Testis (tissue), 2 donors: ENCODE measurements around the gene MARK2.

Experiments
- CTCF ChIP-seq, 3 experiments: fragments of 450-650 bp in 2 of 3; fragments of 200-600 bp in 1 of 3; sonication (generic) in 1 of 3; IDR thresholded peaks; one replicate each; pipeline ENCODE4 v1.5.1; 2016 to 2019; ENCODE audit warnings: antibody characterized with exemption in 3 of 3, mild to moderate bottlenecking in 2 of 3, moderate library complexity in 1 of 3
- POLR2A ChIP-seq: fragments of 450-650 bp; IDR thresholded peaks from one replicate; pipeline ENCODE4 v1.6.1; 2017; ENCODE audit warnings: antibody characterized with exemption, mild to moderate bottlenecking, moderate library complexity

DNA sequence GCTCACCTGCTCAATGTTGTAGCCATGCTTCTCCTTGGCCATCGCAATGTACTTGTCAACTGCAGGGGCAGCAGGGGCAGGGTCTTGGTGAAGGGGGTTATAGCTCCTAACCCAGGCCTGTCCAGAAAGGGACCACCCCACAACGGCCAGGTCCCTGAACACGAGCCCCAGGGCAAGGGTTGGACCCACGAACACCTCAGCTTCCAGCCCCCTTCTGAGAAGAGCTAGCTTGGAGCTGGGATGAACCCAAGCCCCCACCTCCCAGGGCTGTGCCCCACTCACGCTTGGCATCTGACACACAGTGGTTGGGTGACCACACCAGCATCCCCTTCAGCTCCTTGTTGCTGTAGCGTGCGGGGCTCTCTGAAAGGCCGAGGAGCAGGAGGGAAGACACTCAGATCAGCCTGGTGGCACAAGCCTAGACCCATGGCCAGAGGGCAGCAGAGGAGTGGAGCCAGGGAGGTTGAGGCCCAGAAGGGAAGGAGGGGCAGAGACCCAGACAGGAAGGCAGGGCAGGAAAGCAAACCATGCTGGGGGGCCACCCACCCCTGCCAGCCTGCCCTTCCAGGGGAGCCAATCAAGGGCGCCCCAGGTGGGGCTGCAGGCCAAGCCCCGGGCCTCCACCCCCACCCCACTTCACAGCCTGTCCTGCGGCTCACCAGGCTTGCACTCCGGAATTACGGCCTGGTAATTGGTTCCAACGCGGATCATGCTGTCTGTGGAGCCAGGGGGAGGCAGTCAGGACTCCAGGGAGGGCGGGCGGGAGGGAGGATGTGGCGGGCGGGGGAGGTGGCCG is 76.2 kb downstream of the MARK2 start:
- no peak for TF ChIP-seq CTCF (IDR thresholded peaks at IDR 0.05)
- no peak for TF ChIP-seq POLR2A
